HG02588 (cell line): ENCODE results near the gene TLDC2.
"Not testable (repeated sequence)": the region's sequence is repeated elsewhere in the genome, so short reads cannot be mapped to it uniquely, and the experiment has no call there.

Experiments used
- ATAC-seq: cut with Tn5 transposase; IDR thresholded peaks from one replicate; pipeline ENCODE4 v1.9.1; 2021; ENCODE audit warnings: mild to moderate bottlenecking, moderate library complexity; ENCODE audit not compliant: unreplicated experiment

The TLDC2 gene

DNA sequence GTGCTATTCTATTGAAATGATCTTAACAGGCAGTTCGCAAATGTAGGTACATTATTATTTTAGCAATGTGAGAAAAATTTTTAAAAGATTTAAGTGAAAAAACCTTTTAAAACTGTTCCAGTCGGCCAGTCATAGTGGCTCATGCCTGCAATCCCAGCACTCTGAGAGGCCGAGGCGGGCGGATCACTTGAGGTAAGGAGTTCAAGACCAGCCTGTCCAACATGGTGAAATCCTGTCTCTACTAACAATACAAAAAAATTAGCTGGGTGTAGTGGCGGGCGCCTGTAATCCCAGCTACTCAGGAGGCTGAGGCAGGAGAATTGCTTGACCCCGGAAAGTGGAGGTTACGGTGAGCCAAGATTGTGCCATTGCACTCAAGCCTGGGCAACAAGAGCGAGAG is 29.6 kb downstream of the TLDC2 start:
- not testable (repeated sequence) for ATAC-seq

DNA sequence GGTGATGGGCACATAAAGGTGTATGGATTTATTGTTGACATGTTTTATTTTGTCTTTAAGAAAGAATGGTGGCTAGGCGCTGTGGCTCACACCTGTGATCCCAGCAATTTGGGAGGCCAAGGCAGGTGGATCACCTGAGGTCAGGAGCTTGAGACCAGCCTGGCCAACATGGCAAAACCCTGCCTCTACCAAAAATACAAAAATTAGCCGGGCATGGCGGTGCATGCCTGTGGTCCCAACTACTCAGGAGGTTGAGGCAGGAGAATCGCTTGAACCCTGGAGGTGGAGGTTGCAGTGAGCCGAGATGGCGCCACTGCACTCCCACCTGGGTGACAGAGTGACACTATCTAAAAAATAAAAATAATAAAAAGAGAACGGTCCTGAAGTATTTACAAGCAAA is 30.1 kb downstream of the TLDC2 start:
- not testable (repeated sequence) for ATAC-seq

DNA sequence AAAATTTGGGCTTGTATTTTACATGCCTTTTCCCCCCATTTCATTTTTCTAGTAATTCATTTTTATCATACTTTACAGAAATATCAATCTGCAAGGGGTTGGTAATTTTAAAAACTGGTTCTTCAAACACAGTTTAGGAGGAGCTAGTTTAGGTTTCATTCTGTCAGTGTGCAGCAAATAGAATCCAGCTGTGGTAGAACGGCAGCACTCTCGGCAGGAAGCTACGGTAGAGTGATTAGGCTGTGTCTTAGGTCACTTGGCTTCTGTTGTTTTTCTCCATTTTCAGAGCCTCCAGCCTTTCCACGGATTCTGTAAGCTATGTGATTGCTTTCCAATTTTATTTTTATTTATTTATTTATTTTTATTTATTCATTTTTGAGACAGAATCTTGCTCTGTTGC is 32.7 kb downstream of the TLDC2 start:
- no peak for ATAC-seq

DNA sequence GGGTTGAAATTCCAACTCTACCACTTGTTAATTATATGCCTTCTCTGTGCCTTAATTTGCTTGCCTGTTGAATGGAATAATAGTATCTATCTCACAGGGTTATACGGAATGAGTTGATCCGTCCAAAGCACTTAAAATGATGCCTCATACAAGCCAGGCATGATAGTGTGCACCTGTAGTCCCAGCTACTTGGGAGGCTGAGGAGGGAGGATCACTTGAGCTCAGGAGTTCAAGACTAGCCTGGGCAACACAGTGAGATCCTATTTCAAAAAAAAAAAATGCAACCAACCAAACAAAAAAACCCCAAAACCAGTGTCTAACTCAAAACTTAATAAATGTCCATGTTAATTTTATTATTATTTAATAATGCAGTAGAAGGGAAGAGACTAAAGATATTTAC is 40.3 kb downstream of the TLDC2 start:
- ATAC-seq, result no peak

DNA sequence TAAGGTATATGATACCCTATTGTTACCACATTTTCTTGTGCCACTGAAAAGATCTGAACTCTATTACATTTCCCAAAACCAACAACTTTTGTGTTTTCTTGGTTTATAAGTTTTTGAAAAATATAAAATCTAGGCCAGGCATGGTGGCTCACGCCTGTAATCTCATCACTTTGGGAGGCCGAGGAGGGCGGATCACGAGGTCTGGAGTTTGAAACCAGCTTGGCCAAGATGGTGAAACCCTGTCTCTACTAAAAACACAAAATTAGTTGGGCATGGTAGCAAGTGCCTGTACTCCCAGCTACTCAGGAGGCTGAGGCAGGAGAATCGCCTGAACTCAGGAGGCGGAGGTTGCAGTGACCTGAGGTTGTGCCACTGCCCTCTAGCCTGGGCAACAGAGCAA is 41.3 kb downstream of the TLDC2 start:
- no peak for ATAC-seq

DNA sequence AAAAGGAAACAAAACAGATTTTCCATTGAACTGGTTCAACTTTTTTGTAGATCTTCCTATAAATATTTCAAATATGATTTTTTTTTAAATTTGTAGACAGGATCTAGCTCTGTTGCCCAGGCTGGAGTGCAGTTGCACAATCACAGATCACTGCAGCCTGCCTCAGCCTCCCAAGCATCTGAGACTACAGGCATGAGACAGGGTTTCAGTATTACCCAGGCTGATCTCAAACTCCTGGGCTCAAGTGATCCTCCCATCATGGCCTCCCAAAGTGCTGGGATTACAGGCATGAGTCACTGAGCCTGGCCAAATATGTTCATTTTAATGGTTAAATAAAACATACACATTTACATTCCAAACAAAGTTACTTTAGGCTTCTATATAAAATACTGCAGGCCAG is 42.0 kb downstream of the TLDC2 start:
- no peak for ATAC-seq

DNA sequence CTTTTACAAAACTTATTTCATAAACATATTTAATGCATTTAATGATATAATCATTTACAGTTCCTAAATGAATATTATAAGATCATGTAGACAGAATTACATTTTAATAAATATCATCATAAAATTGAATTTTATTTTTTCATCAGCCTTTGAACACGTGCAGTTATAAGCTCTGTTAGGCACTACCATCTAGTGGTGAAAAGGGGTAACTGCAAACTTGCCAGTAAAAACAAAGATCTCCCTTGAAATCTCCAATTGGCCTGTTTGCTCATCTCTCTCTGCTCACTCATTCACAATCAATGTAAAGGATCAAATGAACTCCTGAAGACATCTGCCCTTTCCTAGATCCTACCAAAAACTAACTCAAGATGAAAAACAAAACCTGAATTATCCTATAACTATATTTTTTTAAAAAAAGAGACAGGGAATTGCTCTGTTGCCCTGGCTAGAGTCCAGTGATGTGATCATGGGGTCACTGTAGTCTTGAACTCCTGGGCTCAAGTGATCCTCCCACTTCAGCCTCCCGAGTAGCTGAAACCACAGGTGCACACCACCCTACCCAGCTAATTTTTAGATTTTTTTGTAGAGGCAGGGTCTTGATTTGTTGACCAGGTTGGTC is 43.9 kb downstream of the TLDC2 start:
- ATAC-seq, result no peak

DNA sequence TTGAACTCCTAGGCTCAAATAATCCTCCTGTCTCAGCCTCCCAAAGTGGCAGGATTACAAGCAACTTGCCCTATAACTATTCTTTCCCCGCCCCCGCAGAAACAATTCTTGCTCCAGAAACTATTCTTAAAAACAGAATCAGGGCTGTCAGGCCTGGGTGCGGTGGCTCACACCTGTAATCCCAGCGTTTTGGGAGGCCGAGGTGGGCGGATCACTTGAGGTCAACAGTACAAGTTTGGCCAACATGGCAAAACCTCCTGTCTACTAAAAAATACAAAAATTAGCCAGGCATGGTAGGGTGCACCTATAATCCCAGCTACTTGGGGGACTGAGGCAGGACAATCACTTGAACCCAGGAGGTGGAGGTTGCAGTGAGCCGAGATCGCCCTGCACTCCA is 44.4 kb downstream of the TLDC2 start:
- no peak for ATAC-seq

DNA sequence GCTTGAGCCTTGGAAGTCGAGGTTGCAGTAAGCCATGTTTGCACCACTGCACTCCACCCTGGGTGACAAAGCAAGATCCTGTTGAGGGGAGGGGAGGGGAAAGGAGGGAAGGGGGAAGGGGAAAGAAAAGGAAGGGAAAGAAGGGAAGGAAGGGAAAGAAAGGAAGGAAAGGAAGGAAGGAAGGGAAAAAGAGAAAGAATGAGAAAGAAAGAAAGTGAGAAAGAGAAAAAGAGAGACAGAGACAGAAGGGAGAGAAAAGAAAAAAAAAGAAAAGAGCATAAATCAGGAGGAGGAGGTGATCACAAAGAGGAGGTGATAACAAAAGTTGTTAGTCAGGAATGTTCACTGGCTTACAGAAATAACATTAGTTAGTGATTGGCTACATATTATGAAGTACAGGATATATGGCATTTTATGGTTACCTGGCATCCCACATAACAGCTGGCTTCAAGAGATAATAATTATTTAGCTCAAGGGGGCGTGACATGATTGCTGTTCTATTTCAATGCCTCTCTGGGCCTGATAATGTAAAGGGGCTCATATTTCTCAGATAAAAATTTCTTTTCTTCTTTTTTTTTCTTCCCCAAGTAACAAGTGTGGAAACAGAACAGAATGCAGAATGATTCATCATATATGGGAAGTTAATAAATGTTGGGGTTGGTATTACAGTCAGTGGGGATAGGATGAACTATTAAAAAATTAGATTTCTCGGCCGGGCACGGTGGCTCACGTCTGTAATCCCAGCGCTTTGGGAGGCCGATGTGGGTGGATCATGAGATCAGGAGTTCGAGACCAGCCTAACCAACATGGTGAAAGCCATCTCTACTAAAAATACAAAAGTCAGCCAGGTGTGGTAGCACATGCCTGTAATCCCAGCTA is 48.5 kb downstream of the TLDC2 start:
- ATAC-seq, result no peak

DNA sequence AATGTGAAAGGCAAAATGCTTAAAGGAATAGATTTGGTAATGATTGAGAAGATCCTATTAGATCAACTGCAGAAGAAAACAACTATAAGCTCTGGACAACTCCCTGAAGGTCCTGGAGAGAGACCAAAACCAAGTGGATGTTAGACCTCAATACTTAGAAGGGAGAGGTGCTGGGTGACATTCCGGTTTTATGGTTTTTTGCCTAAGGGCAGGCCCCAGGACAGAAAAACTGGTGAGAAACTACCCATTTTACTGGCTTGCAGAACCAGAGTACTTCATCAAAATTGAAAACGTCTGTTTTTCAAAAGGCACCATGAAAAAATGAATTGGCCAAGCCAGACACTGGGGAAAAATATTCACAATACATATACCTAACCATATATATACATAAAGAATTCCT is 49.3 kb downstream of the TLDC2 start:
- no peak for ATAC-seq

DNA sequence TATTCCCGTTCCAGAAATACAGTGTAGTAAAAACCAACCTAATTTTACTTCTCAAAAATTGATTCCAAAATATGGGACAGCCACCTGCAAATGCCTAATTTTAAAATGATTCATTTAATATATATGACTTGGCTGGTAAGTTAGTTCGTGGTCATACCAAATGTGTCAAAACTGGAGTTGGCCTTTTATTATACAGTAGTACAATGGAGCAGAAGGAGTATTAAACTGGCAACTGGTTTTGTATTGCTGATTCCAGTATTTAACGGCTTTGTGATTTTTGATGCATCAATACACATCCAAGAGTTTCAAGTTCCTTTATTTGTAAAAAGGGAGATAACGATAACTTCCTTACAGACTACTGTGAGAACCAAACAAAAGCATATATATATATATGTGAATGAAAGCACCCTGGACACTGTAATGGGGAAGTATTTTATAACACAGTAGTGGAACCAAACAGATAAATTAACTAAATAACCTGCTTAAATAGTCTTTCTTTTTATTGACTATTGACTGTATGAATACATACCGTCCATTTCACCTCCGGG is 50.8 kb downstream of the TLDC2 start:
- ATAC-seq, result no peak

DNA sequence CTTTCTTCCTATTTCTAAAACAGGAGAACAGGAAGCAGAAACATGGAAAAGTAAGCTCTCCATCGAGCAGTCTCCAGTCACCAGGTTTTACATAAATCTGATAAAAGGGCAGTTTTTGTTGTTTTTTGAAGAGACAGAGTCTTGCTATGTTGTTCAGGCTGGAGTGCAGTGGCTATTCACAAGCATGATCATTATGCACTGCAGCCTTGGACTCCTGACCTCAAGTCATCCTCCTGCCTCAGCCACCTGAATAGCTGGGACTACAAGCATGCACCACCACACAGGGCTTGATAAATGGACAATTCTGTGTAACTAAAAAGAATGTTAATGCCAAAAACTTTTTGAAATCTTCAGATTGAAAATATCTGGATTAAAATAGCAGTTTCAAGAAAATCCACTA is 51.8 kb downstream of the TLDC2 start:
- ATAC-seq, result no peak

DNA sequence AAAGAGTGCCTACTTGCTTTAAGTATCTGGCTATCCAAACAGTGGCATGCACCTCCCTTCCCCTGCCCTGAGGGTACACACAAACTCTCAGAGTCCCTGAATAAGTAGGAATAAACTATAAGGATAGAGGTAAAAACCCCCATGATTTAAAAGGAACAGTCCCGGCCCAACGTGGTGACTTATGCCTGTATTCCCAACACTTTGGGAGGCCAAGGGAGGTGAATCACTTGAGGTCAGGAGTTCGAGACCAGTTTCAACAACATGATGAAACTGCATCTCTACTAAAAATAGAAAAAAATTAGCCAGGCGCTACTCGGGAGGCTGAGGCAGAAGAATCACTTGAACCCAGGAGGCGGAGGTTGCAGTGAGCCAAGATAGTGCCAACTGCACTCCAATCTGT is 53.4 kb downstream of the TLDC2 start:
- ATAC-seq, result no peak

DNA sequence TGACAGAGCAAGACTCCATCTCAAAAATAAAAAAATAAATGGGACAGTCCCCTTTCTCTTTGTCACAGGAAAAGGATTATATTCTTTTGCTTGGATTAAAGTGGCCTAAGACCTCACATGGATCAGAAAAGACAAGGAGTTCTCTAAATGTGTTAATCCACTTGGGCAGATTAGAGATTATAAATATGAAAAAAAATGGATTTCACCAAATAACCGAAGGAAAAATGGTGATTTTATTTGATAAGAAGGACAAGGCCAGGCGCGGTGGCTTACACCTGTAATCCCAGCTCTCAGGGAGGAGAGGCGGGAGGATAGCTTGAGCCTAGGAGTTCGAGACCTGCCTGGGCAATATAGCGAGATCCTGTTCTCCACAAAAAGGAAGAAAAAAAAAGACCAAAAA is 53.8 kb downstream of the TLDC2 start:
- no peak for ATAC-seq

DNA sequence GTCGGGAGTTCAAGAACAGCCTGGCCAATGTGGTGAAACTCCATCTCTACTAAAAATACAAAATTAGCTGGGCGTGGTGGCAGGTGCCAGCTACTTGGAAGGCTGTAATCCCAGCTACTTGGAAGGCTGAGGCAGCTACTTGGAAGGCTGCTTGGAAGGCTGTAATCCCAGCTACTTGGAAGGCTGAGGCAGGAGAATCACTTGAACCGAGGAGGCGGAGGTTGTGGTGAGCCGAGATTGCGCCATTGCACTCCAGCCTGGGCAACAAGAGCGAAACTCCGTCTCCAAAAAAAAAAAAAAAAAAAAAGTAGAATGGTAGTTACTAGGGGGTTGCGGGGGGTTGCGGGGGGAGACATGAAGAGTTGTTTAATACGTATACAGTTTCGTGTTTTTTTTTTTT is 56.1 kb downstream of the TLDC2 start:
- ATAC-seq, result not testable (repeated sequence)

DNA sequence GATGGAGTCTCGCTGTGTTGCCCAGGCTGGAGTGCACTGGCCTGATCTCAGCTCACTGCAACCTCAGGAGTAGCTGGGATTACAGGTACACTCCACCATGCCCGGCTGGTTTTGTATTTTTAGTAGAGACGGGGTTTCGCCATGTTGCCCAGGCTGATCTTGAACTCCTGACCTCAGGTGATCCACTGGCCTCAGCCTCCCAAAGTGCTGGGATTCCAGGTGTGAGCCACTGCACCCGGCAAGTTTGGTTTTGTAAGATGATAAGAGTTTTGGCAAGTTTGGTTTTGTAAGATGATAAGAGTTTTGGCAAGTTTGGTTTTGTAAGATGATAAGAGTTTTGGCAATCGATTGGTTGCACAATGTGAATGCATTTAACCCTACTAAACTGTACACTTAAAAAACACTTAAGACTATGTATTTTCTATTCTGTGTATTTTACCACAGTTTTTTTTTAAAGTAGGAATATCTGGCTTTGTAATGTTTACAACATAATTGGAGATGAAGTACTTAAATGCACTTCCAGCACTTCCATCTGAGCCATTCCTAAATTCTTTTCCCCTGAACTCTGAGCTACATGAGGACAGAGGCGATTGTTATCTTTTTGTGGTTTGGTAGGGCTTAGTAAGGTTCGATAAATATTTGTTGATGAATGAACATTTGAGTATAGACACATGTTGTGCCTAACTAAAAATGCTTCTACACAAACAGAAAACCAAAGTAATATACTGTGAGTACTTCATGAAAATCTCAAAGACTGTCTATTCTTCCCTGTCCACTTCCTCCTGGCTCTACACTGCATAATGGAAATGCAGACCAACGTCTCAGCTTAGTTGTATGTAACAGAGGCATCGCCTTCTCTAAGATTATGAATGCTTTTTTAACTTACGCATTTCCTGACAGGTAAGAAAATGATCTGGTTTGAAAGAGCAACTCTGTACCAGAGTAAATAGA is 56.8 kb downstream of the TLDC2 start:
- no peak for ATAC-seq

DNA sequence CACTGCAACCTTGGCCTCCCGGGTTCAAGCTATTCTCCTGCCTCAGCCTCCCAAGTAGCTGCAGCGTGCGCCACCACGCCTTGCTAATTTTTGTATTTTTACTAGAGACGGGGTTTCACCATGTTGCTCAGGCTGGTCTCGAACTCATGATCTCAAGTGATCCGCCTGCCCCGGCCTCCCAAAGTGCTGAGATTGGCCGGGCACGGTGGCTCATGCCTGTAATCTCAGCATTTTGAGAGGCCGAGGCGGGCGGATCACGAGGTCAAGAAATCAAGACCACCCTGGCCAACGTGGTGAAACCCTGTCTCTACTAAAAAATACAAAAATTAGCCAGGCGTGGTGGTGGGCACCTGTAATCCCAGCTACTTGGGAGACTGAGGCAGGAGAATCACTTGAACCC is 57.6 kb downstream of the TLDC2 start:
- not testable (repeated sequence) for ATAC-seq

DNA sequence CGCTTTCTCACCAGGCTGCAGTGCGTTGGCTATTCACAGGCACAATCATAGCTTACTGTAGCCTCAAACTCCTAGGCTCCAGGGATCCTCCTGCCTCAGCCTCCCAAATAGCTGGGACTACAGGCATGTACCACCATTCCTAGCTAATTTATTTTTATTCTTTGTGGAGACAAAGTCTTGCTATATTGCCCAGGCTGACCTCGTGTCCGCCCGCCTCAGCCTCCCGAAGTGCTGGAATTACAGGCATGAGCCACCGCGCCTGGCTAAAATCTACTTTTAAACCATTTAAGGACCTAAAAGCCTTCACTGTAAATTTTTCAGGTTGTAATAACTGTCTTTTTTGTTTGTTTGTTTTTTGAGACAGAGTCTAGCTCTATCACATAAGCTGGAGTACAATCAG is 60.4 kb downstream of the TLDC2 start:
- ATAC-seq, result no peak

DNA sequence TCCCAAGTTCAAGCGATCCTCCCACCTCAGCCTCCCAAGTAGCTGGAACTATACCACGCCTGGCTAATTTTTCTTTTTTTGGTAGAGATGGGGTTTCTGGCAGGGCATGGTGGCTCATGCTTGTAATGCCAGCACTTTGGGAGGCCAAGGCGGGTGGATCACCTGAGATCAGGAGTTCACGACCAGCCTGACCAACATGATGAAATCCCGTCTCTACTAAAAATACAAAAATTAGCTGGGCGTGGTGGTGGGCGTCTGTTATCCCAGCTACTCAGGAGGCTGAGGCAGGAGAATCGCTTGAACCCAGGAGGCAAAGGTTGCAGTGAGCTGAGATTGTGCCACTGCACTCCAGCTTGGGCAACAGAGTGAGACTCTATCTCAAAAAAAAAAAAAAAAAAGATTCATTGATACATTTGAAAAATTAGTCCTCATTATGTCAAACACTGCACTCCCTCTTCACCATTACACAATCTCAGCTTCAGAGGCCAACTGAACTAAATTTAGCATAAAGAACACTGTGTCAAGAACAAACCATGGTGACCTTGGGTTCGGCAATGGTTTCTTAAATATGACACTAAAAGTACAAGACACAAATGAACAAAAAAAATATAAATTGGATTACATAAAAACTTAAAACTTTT is 60.9 kb downstream of the TLDC2 start:
- not testable (repeated sequence) for ATAC-seq

DNA sequence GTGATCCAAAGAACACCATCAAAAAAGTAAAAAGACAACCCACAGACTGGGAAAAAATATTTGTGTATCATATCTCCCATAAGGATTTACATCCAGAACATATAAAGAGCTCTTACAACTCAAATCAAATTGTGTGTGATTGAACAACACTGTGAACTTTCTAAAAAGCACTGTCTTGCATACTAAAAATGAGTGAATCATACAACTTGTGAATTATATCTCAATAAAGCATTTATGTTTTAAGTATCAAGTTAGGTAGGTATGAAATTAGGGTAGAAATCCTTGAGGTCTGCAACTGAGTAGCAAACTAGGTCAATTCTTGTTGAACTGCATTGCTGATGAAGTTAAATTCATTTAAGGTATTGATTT is 61.4 kb downstream of the TLDC2 start:
- no peak for ATAC-seq

DNA sequence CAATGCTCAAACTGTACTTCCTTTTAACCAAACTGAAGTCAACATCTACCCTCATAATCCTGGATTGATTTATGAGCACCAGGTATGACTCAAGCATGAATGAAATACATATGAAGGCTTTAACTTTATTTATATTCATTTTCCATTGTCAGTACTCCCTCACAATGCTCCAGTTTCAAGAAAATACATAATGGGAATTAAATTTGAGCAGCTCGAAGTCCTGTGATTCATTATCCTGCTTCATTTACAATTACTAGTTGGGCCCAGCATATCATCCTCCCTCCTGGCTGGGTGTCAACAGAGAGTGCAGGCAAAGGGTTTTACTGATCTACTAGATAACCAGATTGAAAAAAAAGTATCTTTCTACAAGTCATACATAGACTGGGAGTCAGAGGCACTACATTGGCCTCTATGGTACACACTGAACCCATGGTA is 65.5 kb downstream of the TLDC2 start:
- ATAC-seq, result no peak
